IMR-90 (cell line): Measurements from ENCODE around the gene FRMD5. TPM values are rescaled to one million over a fixed set of nuclear protein-coding genes. Genes with fewer than 3 reads are reported as not detected.

ENCODE experiments used
- ATAC-seq: fragments of 200-7000 bp; cut with Tn5 transposase; 2 replicates; pipeline ENCODE4 v1.9.1; 2020; ENCODE audit warnings: low read depth, mild to moderate bottlenecking, moderate library complexity
- BruUV-seq: library from RNA; stranded (reverse); fragments of 400-500 nt; replicated peaks from 2 replicates; lab custom pipeline; 2021; lab: Mats Ljungman, UMichigan
- CTCF ChIA-PET: fragments of 300-600 bp; formaldehyde crosslinking; extraction: SDS; loops from one replicate; lab custom pipeline; 2021; ENCODE audit warnings: antibody characterized with exemption; lab: Yijun Ruan, JAX
- POLR2A ChIA-PET: fragments of 300-600 bp; sonication (Branson Sonifier 250); formaldehyde crosslinking; loops from one replicate; lab custom pipeline; 2022; ENCODE audit warnings: antibody characterized with exemption; ENCODE audit not compliant: unreplicated experiment; lab: Charles Lee
- DNase-seq: peaks from one replicate; pipeline ENCODE4 v3.0.0; 2013
- H2AFZ ChIP-seq: replicated peaks from 2 replicates; pipeline ENCODE3; 2013; ENCODE audit warnings: low read length, mild to moderate bottlenecking; ENCODE audit not compliant: poor library complexity
- H2AK5ac ChIP-seq: 2 replicates; pipeline ENCODE4 v1.6.1; 2013; ENCODE audit warnings: low read depth, low read length, inconsistent platforms
- H2AK9ac ChIP-seq: replicated peaks from 2 replicates; pipeline ENCODE3; 2013; ENCODE audit warnings: mild to moderate bottlenecking, low read depth, low read length, moderate library complexity; ENCODE audit not compliant: poor library complexity
- H2BK120ac ChIP-seq: 2 replicates; pipeline ENCODE4 v1.6.1; 2013; ENCODE audit warnings: low read depth, low read length, inconsistent platforms
- H2BK15ac ChIP-seq: 3 replicates; pipeline ENCODE4 v1.6.1; 2013; ENCODE audit warnings: low read depth, low read length, inconsistent platforms
- H2BK20ac ChIP-seq: 2 replicates; pipeline ENCODE4 v1.6.1; 2013; ENCODE audit warnings: low read depth, mild to moderate bottlenecking, inconsistent platforms, low read length, moderate library complexity
- H2BK5ac ChIP-seq: 2 replicates; pipeline ENCODE4 v1.6.1; 2013; ENCODE audit warnings: mild to moderate bottlenecking, low read depth, low read length, inconsistent platforms; ENCODE audit not compliant: poor library complexity, severe bottlenecking
- H3K14ac ChIP-seq: replicated peaks from 2 replicates; pipeline ENCODE4 v1.6.1; 2013; ENCODE audit warnings: low read depth, low read length, inconsistent platforms
- H3K18ac ChIP-seq: 2 replicates; pipeline ENCODE4 v1.6.1; 2013; ENCODE audit warnings: low read depth, low read length, control low read depth
- H3K23ac ChIP-seq: 2 replicates; pipeline ENCODE4 v1.6.1; 2013; ENCODE audit warnings: low read depth, low read length, inconsistent platforms
- H3K27ac ChIP-seq: 2 replicates; pipeline ENCODE4 v1.5.1; 2013; ENCODE audit warnings: mild to moderate bottlenecking, control low read depth, low read length; ENCODE audit not compliant: insufficient read depth
- H3K27me3 ChIP-seq: 2 replicates; pipeline ENCODE4 v1.6.1; 2013; ENCODE audit warnings: low read length; ENCODE audit not compliant: control insufficient read depth, insufficient read depth
- H3K36me3 ChIP-seq: 2 replicates; pipeline ENCODE4 v1.6.1; 2013; ENCODE audit warnings: low read length, mixed read lengths; ENCODE audit not compliant: control insufficient read depth, insufficient read depth
- H3K4ac ChIP-seq: 2 replicates; pipeline ENCODE4 v1.6.1; 2013; ENCODE audit warnings: low read depth, low read length, inconsistent platforms
- H3K4me1 ChIP-seq: 2 replicates; pipeline ENCODE4 v1.6.1; 2013; ENCODE audit warnings: low read length, mixed read lengths; ENCODE audit not compliant: control insufficient read depth, insufficient read depth
- H3K4me2 ChIP-seq: 2 replicates; pipeline ENCODE4 v1.6.1; 2013; ENCODE audit warnings: low read depth, mild to moderate bottlenecking, control low read depth, low read length, moderate library complexity
- H3K4me3 ChIP-seq: 2 replicates; pipeline ENCODE4 v1.5.1; 2013; ENCODE audit warnings: low read depth, mild to moderate bottlenecking, control low read depth, low read length, moderate library complexity; ENCODE audit not compliant: insufficient read depth
- H3K56ac ChIP-seq: 2 replicates; pipeline ENCODE4 v1.6.1; 2013; ENCODE audit warnings: low read length, inconsistent platforms; ENCODE audit not compliant: insufficient read depth; ENCODE audit errors: extremely low read depth
- H3K79me1 ChIP-seq, 2 experiments: 2 replicates each; pipeline ENCODE4 v1.6.1; 2013; ENCODE audit warnings: low read length in 2 of 2, inconsistent platforms in 1 of 2, low read depth in 1 of 2
- H3K9ac ChIP-seq: 2 replicates; pipeline ENCODE4 v1.6.1; 2013; ENCODE audit warnings: low read depth, low read length, control low read depth
- H3K9me1 ChIP-seq: 2 replicates; pipeline ENCODE4 v1.6.1; 2013; ENCODE audit warnings: low read length, inconsistent platforms; ENCODE audit not compliant: insufficient read depth
- H3K9me3 ChIP-seq: 2 replicates; pipeline ENCODE4 v1.6.1; 2013; ENCODE audit warnings: low read length; ENCODE audit not compliant: control insufficient read depth, insufficient read depth
- H4K20me1 ChIP-seq: 2 replicates; pipeline ENCODE4 v1.6.1; 2013; ENCODE audit warnings: low read length, inconsistent platforms; ENCODE audit not compliant: insufficient read depth
- H4K5ac ChIP-seq: 2 replicates; pipeline ENCODE4 v1.6.1; 2013; ENCODE audit warnings: mild to moderate bottlenecking, low read depth, low read length, control low read depth
- H4K8ac ChIP-seq, 2 experiments: 2 replicates each; pipeline ENCODE4 v1.6.1; 2013; ENCODE audit warnings: low read depth in 2 of 2, low read length in 2 of 2, control low read depth in 1 of 2, inconsistent platforms in 1 of 2
- H4K91ac ChIP-seq: 2 replicates; pipeline ENCODE4 v1.6.1; 2013; ENCODE audit warnings: low read depth, low read length, inconsistent platforms; ENCODE audit not compliant: insufficient read depth
- BHLHE40 ChIP-seq: fragments of 150-350 bp; IDR thresholded peaks from 2 replicates; pipeline ENCODE4 v1.6.1; 2016; ENCODE audit warnings: mild to moderate bottlenecking, low read depth, low read length
- CEBPB ChIP-seq: IDR thresholded peaks from 2 replicates; pipeline ENCODE4 v1.6.1; 2012; ENCODE audit warnings: low read depth, low read length, improper control_type of control experiment
- CHD1 ChIP-seq: IDR thresholded peaks from 2 replicates; pipeline ENCODE4 v1.6.1; 2012; ENCODE audit warnings: low read depth, low read length, improper control_type of control experiment
- CTCF ChIP-seq: conservative IDR thresholded peaks from 2 replicates; pipeline ENCODE4 v1.5.1; 2012; ENCODE audit warnings: mild to moderate bottlenecking, low read depth, low read length, improper control_type of control experiment
- ELK1 ChIP-seq: fragments of 150-350 bp; IDR thresholded peaks from 2 replicates; pipeline ENCODE4 v1.6.1; 2016; ENCODE audit warnings: low read depth, mild to moderate bottlenecking, low read length, moderate library complexity, borderline replicate concordance
- FOS ChIP-seq: fragments of 150-350 bp; IDR thresholded peaks from 2 replicates; pipeline ENCODE4 v1.6.1; 2016; ENCODE audit warnings: low read depth, low read length
- MAFK ChIP-seq: IDR thresholded peaks from 2 replicates; pipeline ENCODE4 v1.6.1; 2012; ENCODE audit warnings: low read depth, low read length, improper control_type of control experiment
- MAZ ChIP-seq: IDR thresholded peaks from 2 replicates; pipeline ENCODE4 v1.6.1; 2012; ENCODE audit warnings: low read depth, mild to moderate bottlenecking, low read length, improper control_type of control experiment, moderate library complexity, borderline replicate concordance
- MXI1 ChIP-seq: IDR thresholded peaks from 2 replicates; pipeline ENCODE4 v1.6.1; 2012; ENCODE audit warnings: low read depth, mild to moderate bottlenecking, low read length, moderate library complexity, borderline replicate concordance
- NFE2L2 ChIP-seq: fragments of 150-350 bp; IDR thresholded peaks from 2 replicates; pipeline ENCODE4 v1.6.1; 2016; ENCODE audit warnings: low read depth, mild to moderate bottlenecking, low read length
- POLR2A ChIP-seq: IDR thresholded peaks from 2 replicates; pipeline ENCODE4 v1.6.1; 2012; ENCODE audit warnings: mild to moderate bottlenecking, low read depth, low read length
- RAD21 ChIP-seq: IDR thresholded peaks from 2 replicates; pipeline ENCODE4 v1.6.1; 2012; ENCODE audit warnings: low read length, improper control_type of control experiment
- RCOR1 ChIP-seq: IDR thresholded peaks from 2 replicates; pipeline ENCODE4 v1.6.1; 2012; ENCODE audit warnings: mild to moderate bottlenecking, low read length, improper control_type of control experiment; ENCODE audit not compliant: insufficient replicate concordance
- RFX5 ChIP-seq: IDR thresholded peaks from 2 replicates; pipeline ENCODE4 v1.8.0; 2012; ENCODE audit warnings: low read depth, mild to moderate bottlenecking, low read length, moderate library complexity
- SMC3 ChIP-seq: fragments of 150-350 bp; IDR thresholded peaks from 2 replicates; pipeline ENCODE4 v1.6.1; 2016; ENCODE audit warnings: low read depth, mild to moderate bottlenecking, antibody characterized with exemption, low read length, moderate library complexity
- USF2 ChIP-seq: fragments of 150-350 bp; IDR thresholded peaks from 2 replicates; pipeline ENCODE4 v1.6.1; 2017; ENCODE audit warnings: mild to moderate bottlenecking, antibody characterized with exemption, low read length, low read depth
- WGBS, 2 experiments: methylation state at CpG; one replicate each; pipeline versions ENCODE4 v1.1.5 to v1.1.7; 2013; ENCODE audit warnings: missing lambda C conversion rate in 2 of 2; ENCODE audit not compliant: insufficient read length in 1 of 2; ENCODE audit errors: extremely low coverage in 2 of 2; 5-methylcytosine and 5-hydroxymethylcytosine counted together
- dilution Hi-C: fragments of 300-500 bp; cut with HindIII; formaldehyde crosslinking; loops from one replicate; pipeline ENCODE4 v1.14.3; 2018; ENCODE audit warnings: low sequenced_read_pairs; ENCODE audit not compliant: unreplicated experiment
- in situ Hi-C: fragments of 300-500 bp; cut with MboI; formaldehyde crosslinking; loops from 3 replicates; pipeline ENCODE4 v1.14.3; 2019; ENCODE audit warnings: low sequenced_read_pairs, inconsistent platforms, mixed read lengths
- intact Hi-C: fragments of 100-400 bp; cut with micrococcal nuclease; formaldehyde crosslinking; loops from 2 replicates; pipeline ENCODE4 v1.10.0; 2022
- polyA plus RNA-seq, 3 experiments: library from polyadenylated mRNA; depleted of rRNA; stranded (reverse); fragments of >200 nt; gene quantifications; 2 replicates each; pipeline ENCODE4 v1.2.3, GENCODE V29; 2012; ENCODE audit warnings: low replicate concordance in 1 of 3
- total RNA-seq: library from RNA; depleted of rRNA; stranded (reverse); fragments of >200 nt; gene quantifications from 2 replicates; pipeline ENCODE4 v1.2.3, GENCODE V29; 2012

Gene FRMD5
- total and polyA plus RNA-seq, 2 of the 4 experiments (the other 2 are of a cell fraction): 4.1 to 5.4 TPM

- H3K9me3 ChIP-seq: no peaks in the 10 kb centered on the region
- no peak overlapping the region for H3K9ac ChIP-seq
- intact Hi-C loops: loop anchor here (5.0 kb wide), 1 partner anchor 148 kb away; no protein-coding TSS in a partner anchor
- dilution Hi-C loops: no loop called here
- TF ChIP-seq USF2: no peak
- no peak for TF ChIP-seq NFE2L2
- no peak for TF ChIP-seq MXI1
- TF ChIP-seq RFX5: no peak
- no peak for TF ChIP-seq RCOR1
- no peak for TF ChIP-seq MAFK
- TF ChIP-seq CTCF: no peak
- no peak for TF ChIP-seq FOS
- no peak for TF ChIP-seq CEBPB
- TF ChIP-seq RAD21: no peak
- no peak for TF ChIP-seq ELK1
- no peak for TF ChIP-seq MAZ
- TF ChIP-seq BHLHE40: no peak
- no peak for TF ChIP-seq POLR2A
- TF ChIP-seq CHD1: no peak
- no peak for TF ChIP-seq SMC3
- ATAC-seq: no peak
- H3K4ac ChIP-seq: no peak overlapping the region
- H3K56ac ChIP-seq: no peak overlapping the region
- H4K20me1 ChIP-seq: no peaks in the 10 kb centered on the region
- no peaks in the 10 kb centered on the region for H3K27me3 ChIP-seq
- H2BK15ac ChIP-seq: no peak overlapping the region
- H3K23ac ChIP-seq: no peak overlapping the region
- DNase-seq: no peak
- no peak overlapping the region for H3K18ac ChIP-seq
- H3K4me2 ChIP-seq: no peak overlapping the region
- no TSS peak for BruUV-seq
- H4K5ac ChIP-seq: no peak overlapping the region
- no peak overlapping the region for H2BK5ac ChIP-seq
- no peaks in the 10 kb centered on the region for H3K4me1 ChIP-seq
- H2AFZ ChIP-seq: no peak overlapping the region
- H2BK120ac ChIP-seq: no peak overlapping the region
- in situ Hi-C loops: loop anchor here (25.0 kb wide), 1 partner anchor 157 kb away; no protein-coding TSS in a partner anchor
- WGBS, 2 experiments: no CpG with 5 or more reads among the region's 1 CpG
- no peak overlapping the region for H2AK5ac ChIP-seq
- H3K9me1 ChIP-seq: peaks cover 3% of the 10 kb centered on the region; the same call in 1 of the 2 replicates
- H3K79me1 ChIP-seq: no peaks in the 10 kb centered on the region; a peak in 1 of 4 replicates
- POLR2A ChIA-PET: no interaction called here
- H2AK9ac ChIP-seq: no peak overlapping the region
- no peak overlapping the region for H3K27ac ChIP-seq
- no peak overlapping the region for H3K14ac ChIP-seq
- no peak overlapping the region for H2BK20ac ChIP-seq
- CTCF ChIA-PET: no interaction called here
- no peaks in the 10 kb centered on the region for H3K36me3 ChIP-seq
- H4K8ac ChIP-seq: no peak overlapping the region
- no peak overlapping the region for H4K91ac ChIP-seq
- H3K4me3 ChIP-seq: no peak overlapping the region
Observed at GRCh38 chr15:44069489-44069888, 125.6 kb downstream of the FRMD5 start.
